OCI-LY3 (cell line): ENCODE data around the gene MPPED1.

Experiments used
- H2AFZ ChIP-seq: fragments of 200-600, 300-600 bp; shearing (Covaris generic); 2 replicates; pipeline ENCODE4 v1.6.0; 2014; ENCODE audit warnings: antibody characterized with exemption, low read depth, low read length
- H3K27ac ChIP-seq: fragments of 200-600, 300-600 bp; sonication (generic); 2 replicates; pipeline ENCODE4 v1.5.1; 2014; ENCODE audit warnings: mild to moderate bottlenecking, low read length, moderate library complexity, mixed read lengths
- H3K27me3 ChIP-seq: fragments of 200-600, 300-600 bp; sonication (generic); 2 replicates; pipeline ENCODE4 v1.6.1; 2014; ENCODE audit warnings: low read depth, low read length, mixed read lengths
- H3K36me3 ChIP-seq: fragments of 200-600, 300-600 bp; sonication (generic); replicated peaks from 2 replicates; pipeline ENCODE3; 2014; ENCODE audit warnings: low read depth, low read length, mixed read lengths
- H3K4me1 ChIP-seq: fragments of 300-600, 200-600 bp; sonication (generic); 2 replicates; pipeline ENCODE4 v1.6.1; 2014; ENCODE audit warnings: low read length, mixed read lengths
- H3K4me2 ChIP-seq: fragments of 200-600, 300-600 bp; sonication (generic); 2 replicates; pipeline ENCODE4 v1.6.1; 2014; ENCODE audit warnings: low read length, mixed read lengths
- H3K4me3 ChIP-seq: fragments of 300-600, 200-600 bp; sonication (generic); 2 replicates; pipeline ENCODE4 v1.5.1; 2014; ENCODE audit warnings: antibody characterized with exemption, mild to moderate bottlenecking, low read length, moderate library complexity
- H3K79me2 ChIP-seq: fragments of 300-600, 200-600 bp; shearing (Covaris generic); 2 replicates; pipeline ENCODE4 v1.6.1; 2014; ENCODE audit warnings: mild to moderate bottlenecking, low read length, mixed read lengths
- H3K9ac ChIP-seq: fragments of 300-600, 200-600 bp; shearing (Covaris generic); 2 replicates; pipeline ENCODE4 v1.6.0; 2014; ENCODE audit warnings: mild to moderate bottlenecking, low read length, moderate library complexity
- H3K9me3 ChIP-seq: fragments of 200-600, 300-600 bp; shearing (Covaris generic); 2 replicates; pipeline ENCODE4 v1.6.1; 2014; ENCODE audit warnings: low read length, mixed read lengths; ENCODE audit not compliant: insufficient read depth
- H4K20me1 ChIP-seq: fragments of 200-600, 300-600 bp; sonication (generic); 2 replicates; pipeline ENCODE4 v1.6.1; 2016; ENCODE audit warnings: low read length, mixed read lengths; ENCODE audit not compliant: insufficient read depth
- EZH2phosphoT487 ChIP-seq: fragments of 200-600 bp; shearing (Covaris generic); IDR thresholded peaks from 2 replicates; pipeline ENCODE4 v1.6.1; 2018; ENCODE audit warnings: antibody characterized with exemption, mixed run types, low read depth
- TF ChIP-seq, protein P1 (sequence below): fragments of 200-600, 300-600 bp; sonication (generic); IDR thresholded peaks from 2 replicates; pipeline ENCODE4 v1.5.1; 2014; ENCODE audit warnings: antibody characterized with exemption, low read length, low read depth

The MPPED1 gene

GRCh38 chr22:43500792-43501785 lies 89.3 kb downstream of the MPPED1 start:
- TF ChIP-seq, protein P1, sequence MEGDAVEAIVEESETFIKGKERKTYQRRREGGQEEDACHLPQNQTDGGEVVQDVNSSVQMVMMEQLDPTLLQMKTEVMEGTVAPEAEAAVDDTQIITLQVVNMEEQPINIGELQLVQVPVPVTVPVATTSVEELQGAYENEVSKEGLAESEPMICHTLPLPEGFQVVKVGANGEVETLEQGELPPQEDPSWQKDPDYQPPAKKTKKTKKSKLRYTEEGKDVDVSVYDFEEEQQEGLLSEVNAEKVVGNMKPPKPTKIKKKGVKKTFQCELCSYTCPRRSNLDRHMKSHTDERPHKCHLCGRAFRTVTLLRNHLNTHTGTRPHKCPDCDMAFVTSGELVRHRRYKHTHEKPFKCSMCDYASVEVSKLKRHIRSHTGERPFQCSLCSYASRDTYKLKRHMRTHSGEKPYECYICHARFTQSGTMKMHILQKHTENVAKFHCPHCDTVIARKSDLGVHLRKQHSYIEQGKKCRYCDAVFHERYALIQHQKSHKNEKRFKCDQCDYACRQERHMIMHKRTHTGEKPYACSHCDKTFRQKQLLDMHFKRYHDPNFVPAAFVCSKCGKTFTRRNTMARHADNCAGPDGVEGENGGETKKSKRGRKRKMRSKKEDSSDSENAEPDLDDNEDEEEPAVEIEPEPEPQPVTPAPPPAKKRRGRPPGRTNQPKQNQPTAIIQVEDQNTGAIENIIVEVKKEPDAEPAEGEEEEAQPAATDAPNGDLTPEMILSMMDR, result no peak
- no peak overlapping the region for H3K4me2 ChIP-seq
- no peaks in the 10 kb centered on the region for H4K20me1 ChIP-seq
- no peaks in the 10 kb centered on the region for H3K27me3 ChIP-seq
- no peak overlapping the region for H3K4me3 ChIP-seq
- no peaks in the 10 kb centered on the region for H3K9me3 ChIP-seq
- no peaks in the 10 kb centered on the region for H3K36me3 ChIP-seq
- H3K4me1 ChIP-seq, result no peaks in the 10 kb centered on the region
- no peaks in the 10 kb centered on the region for H3K79me2 ChIP-seq
- H3K9ac ChIP-seq, result no peak overlapping the region
- H2AFZ ChIP-seq, result no peak overlapping the region
- no peak overlapping the region for H3K27ac ChIP-seq

- no peaks in the 10 kb centered on the region for H3K9me3 ChIP-seq
- no peaks in the 10 kb centered on the region for H4K20me1 ChIP-seq
- no peak overlapping the region for H3K9ac ChIP-seq
- no peaks in the 10 kb centered on the region for H3K79me2 ChIP-seq
- H3K4me3 ChIP-seq, result no peak overlapping the region
- H3K27ac ChIP-seq, result no peak overlapping the region
- no peaks in the 10 kb centered on the region for H3K27me3 ChIP-seq
- no peak overlapping the region for H3K4me2 ChIP-seq
- TF ChIP-seq EZH2phosphoT487, result no peak
- TF ChIP-seq, protein P1, result no peak
- H2AFZ ChIP-seq, result no peak overlapping the region
- H3K36me3 ChIP-seq, result no peaks in the 10 kb centered on the region
- no peaks in the 10 kb centered on the region for H3K4me1 ChIP-seq
Observed at GRCh38 chr22:43501878-43502277, 90.1 kb downstream of the MPPED1 start.

- H3K27ac ChIP-seq, result no peak overlapping the region
- no peak overlapping the region for H3K4me2 ChIP-seq
- no peaks in the 10 kb centered on the region for H4K20me1 ChIP-seq
- H3K9ac ChIP-seq, result no peak overlapping the region
- H3K4me1 ChIP-seq, result no peaks in the 10 kb centered on the region
- no peaks in the 10 kb centered on the region for H3K9me3 ChIP-seq
- H3K4me3 ChIP-seq, result no peak overlapping the region
- no peaks in the 10 kb centered on the region for H3K27me3 ChIP-seq
- H2AFZ ChIP-seq, result no peak overlapping the region
- no peaks in the 10 kb centered on the region for H3K36me3 ChIP-seq
- no peaks in the 10 kb centered on the region for H3K79me2 ChIP-seq
- no peak for TF ChIP-seq EZH2phosphoT487
- TF ChIP-seq, protein P1, result no peak
Observed at GRCh38 chr22:43502306-43502874, 90.6 kb downstream of the MPPED1 start.

GRCh38 chr22:43504068-43504467 lies 92.3 kb downstream of the MPPED1 start:
- no peak overlapping the region for H3K27ac ChIP-seq
- no peaks in the 10 kb centered on the region for H3K36me3 ChIP-seq
- H3K9me3 ChIP-seq, result no peaks in the 10 kb centered on the region
- no peak overlapping the region for H2AFZ ChIP-seq
- H3K4me2 ChIP-seq, result no peak overlapping the region
- no peak overlapping the region for H3K9ac ChIP-seq
- no peaks in the 10 kb centered on the region for H3K27me3 ChIP-seq
- no peak overlapping the region for H3K4me3 ChIP-seq
- TF ChIP-seq, protein P1, result no peak
- TF ChIP-seq EZH2phosphoT487, result no peak
- no peaks in the 10 kb centered on the region for H4K20me1 ChIP-seq
- H3K79me2 ChIP-seq, result no peaks in the 10 kb centered on the region
- no peaks in the 10 kb centered on the region for H3K4me1 ChIP-seq
